Stomach (tissue), 4 donors: ENCODE results near the gene TRIOBP.

Experiments used
- POLR2AphosphoS5 ChIP-seq, 3 donors: sonication (generic); formaldehyde crosslinking; IDR thresholded peaks; one replicate each; pipeline ENCODE4 v1.6.1; 2016; ENCODE audit warnings: antibody characterized with exemption in 3 of 3
- TF ChIP-seq, protein P1 (sequence below), 7 experiments: fragments of 450-650 bp in 4 of 7; fragments of 200-600 bp in 3 of 7; sonication (generic) in 3 of 7; IDR thresholded peaks; one replicate each; pipeline ENCODE4 v1.5.1; 2016 to 2019; ENCODE audit warnings: antibody characterized with exemption in 7 of 7, control low read depth in 2 of 7, mild to moderate bottlenecking in 1 of 7

DNA sequence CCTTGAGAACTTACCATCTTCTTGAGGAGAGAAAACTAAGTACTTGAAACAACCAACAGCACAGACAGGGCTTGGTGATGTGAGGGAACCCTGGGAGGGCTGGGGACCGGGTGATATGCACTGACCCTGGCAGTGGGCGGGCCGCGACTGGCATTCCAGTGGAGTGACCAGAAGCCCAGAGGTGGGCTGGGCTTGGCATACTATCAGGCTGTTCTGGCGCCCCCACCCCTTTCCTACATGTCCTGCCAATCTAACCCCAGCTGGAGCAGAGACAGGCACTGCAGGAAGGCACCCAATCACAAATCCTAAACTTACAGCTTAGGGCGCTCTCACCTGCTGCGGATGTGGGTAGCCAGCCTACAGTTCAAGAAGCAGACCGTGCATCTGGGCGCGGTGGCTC is 56.9 kb downstream of the TRIOBP start:
- TF ChIP-seq, protein P1, sequence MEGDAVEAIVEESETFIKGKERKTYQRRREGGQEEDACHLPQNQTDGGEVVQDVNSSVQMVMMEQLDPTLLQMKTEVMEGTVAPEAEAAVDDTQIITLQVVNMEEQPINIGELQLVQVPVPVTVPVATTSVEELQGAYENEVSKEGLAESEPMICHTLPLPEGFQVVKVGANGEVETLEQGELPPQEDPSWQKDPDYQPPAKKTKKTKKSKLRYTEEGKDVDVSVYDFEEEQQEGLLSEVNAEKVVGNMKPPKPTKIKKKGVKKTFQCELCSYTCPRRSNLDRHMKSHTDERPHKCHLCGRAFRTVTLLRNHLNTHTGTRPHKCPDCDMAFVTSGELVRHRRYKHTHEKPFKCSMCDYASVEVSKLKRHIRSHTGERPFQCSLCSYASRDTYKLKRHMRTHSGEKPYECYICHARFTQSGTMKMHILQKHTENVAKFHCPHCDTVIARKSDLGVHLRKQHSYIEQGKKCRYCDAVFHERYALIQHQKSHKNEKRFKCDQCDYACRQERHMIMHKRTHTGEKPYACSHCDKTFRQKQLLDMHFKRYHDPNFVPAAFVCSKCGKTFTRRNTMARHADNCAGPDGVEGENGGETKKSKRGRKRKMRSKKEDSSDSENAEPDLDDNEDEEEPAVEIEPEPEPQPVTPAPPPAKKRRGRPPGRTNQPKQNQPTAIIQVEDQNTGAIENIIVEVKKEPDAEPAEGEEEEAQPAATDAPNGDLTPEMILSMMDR (IDR thresholded peaks at IDR 0.05), result no peak
- no peak for TF ChIP-seq POLR2AphosphoS5 (IDR thresholded peaks at IDR 0.05)
